Stimulated activated naive B cell treated with anti-CD40 and anti-IgM and Interleukin-4, amounts not matched to agents 10 μg/mL and 1 μg/mL and 100 μg/mL, for 72 hours (primary cell): ENCODE measurements around the gene KLF1.

ENCODE experiments used
- ATAC-seq, 2 donors: fragments of 150-1000 bp; cut with Tn5 transposase; replicated peaks; 2 replicates each; pipeline ENCODE4 v1.10.0; 2021; ENCODE audit warnings: moderate library complexity in 1 of 2
- DNase-seq: peaks from one replicate; pipeline ENCODE4 v3.0.0; 2021
- H3K27ac Mint-ChIP-seq: one replicate; pipeline ENCODE4 v1.8.0; 2022; ENCODE audit warnings: mild to moderate bottlenecking, mixed read lengths
- H3K27me3 Mint-ChIP-seq, 2 donors: one replicate each; pipeline ENCODE4 v1.8.0; 2022; ENCODE audit warnings: mixed read lengths in 2 of 2
- H3K36me3 Mint-ChIP-seq, 2 donors: one replicate each; pipeline ENCODE4 v1.8.0; 2022; ENCODE audit warnings: mixed read lengths in 2 of 2, mild to moderate bottlenecking in 1 of 2
- H3K4me1 Mint-ChIP-seq, 2 donors: one replicate each; pipeline ENCODE4 v1.8.0; 2022; ENCODE audit warnings: mixed read lengths in 2 of 2, mild to moderate bottlenecking in 1 of 2
- H3K4me3 Mint-ChIP-seq, 2 donors: one replicate each; pipeline ENCODE4 v1.8.0; 2022; ENCODE audit warnings: mild to moderate bottlenecking in 2 of 2, mixed read lengths in 2 of 2, moderate library complexity in 1 of 2
- H3K9me3 Mint-ChIP-seq, 2 donors: one replicate each; pipeline ENCODE4 v1.8.0; 2022; ENCODE audit warnings: mixed read lengths in 2 of 2, mild to moderate bottlenecking in 1 of 2

KLF1 gene

GRCh38 chr19:12841094-12841493, 45.9 kb downstream of the KLF1 start:
- ATAC-seq (peak in 1 of 2 donors; percentile 18), DNase-seq (no peak)
- peaks cover 31 to 49% of the 10 kb centered on the region in 2 donors for H3K4me1 Mint-ChIP-seq
- no peaks in the 10 kb centered on the region for H3K36me3 Mint-ChIP-seq
- H3K4me3 Mint-ChIP-seq = peak overlapping the region; percentile 11 to 21
- H3K27me3 Mint-ChIP-seq = peaks cover 75 to 80% of the 10 kb centered on the region in 2 donors
- no peak overlapping the region for H3K27ac Mint-ChIP-seq
- no peaks in the 10 kb centered on the region for H3K9me3 Mint-ChIP-seq

DNA sequence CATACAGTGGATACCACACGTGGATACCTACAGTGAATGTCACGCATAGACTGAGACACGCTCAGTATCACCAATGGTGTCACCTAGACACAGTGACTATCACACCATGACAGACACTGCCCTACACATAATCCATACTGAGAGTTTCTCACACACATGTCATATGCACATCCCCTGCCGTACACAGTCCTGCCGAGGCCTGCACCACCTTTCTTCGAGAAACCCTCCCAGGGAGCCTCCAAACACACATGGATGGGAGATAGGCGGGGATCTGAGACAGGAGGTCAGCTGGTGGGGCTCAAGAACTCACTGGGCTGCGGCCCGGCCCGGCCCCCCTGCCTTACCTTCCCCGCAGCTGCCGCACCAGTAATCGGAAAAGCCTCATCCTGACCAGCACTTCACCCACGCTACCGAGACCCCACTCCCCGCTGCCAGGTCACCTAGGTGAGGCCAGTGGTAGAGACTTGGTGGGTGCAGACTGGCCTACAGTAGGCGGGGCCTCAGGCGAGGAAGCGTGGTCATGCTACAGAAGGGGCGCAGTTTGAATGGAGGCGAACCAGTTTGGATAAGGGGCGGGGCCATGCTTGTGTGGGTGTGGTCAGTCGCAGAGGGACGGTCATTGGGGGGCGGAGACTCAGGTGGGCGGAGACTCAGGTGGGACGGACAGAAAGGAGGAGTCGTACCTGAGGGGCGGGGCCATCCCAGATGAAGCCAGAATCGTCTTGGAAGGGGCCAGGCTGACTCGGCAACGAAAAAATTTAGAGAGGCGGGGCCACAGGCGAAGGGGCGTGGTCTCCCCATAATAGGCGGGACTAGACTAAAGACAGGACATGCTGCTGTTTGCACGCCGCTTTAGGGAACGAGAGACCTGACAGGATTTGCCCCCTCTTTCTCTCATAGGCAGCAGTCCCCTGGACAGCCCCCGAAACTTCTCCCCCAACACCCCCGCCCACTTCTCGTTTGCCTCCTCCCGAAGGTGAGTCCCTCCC, 46.6 kb downstream of the KLF1 start:
- Mint-ChIP-seq H3K4me1 (peaks cover 31 to 51% of the 10 kb centered on the region in 2 donors), H3K27me3 (peaks cover 74 to 86% of the 10 kb centered on the region in 2 donors), H3K36me3 (no peaks in the 10 kb centered on the region), H3K4me3 (peak overlapping the region; percentile 11 to 21), H3K27ac (peak overlapping the region; percentile 60), H3K9me3 (no peaks in the 10 kb centered on the region)
- ATAC-seq (peak; percentile 22 to 31), DNase-seq (peak; percentile 38)

DNA sequence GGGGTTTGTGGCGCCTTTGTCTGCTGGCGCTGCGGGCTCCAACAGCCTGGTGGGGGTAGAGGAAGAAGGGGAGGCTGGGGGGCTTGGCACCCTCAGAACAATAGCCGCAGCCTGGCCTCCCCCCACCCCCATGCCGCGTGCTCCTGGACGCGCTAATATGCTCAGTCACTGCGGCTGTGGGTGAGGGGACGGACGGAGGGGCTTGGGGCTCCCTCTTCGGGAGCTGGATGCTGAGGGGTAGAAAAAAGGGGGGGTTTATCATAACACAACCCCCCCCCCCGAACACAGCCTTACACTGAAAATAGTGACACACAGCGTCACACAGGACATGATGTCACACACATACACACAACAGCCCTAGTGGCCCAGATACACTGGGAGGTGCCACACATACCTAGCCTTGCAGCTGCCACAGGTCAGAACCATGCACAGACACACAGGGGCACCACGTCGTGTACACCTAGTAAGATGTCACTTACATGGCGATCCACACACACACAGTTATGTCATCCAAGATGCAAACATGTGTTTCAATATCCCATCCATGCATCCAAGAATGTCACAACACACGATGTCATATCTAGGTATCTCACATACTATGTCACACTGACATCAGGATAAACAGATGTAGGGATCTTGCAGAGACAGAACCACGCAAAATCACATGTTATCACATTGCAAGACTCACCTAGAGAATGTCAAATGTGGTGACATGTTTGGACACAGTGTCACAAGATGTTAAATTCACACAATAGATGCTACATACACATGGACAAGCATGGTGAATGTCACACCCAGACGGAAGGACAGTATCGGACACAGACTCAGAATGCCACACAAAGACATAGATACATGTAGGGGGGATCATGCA, 47.9 kb downstream of the KLF1 start:
- peak overlapping the region; percentile 39 for H3K27ac Mint-ChIP-seq
- peak in 1 of 2 donors; percentile 29 for ATAC-seq
- peaks cover 33 to 62% of the 10 kb centered on the region in 2 donors for H3K4me1 Mint-ChIP-seq
- peak overlapping the region; percentile 65 to 83 for H3K4me3 Mint-ChIP-seq
- no peaks in the 10 kb centered on the region for H3K9me3 Mint-ChIP-seq
- H3K27me3 Mint-ChIP-seq = peaks cover 78 to 92% of the 10 kb centered on the region in 2 donors
- no peak for DNase-seq
- H3K36me3 Mint-ChIP-seq = peaks cover 0 to 3% of the 10 kb centered on the region in 2 donors

DNA sequence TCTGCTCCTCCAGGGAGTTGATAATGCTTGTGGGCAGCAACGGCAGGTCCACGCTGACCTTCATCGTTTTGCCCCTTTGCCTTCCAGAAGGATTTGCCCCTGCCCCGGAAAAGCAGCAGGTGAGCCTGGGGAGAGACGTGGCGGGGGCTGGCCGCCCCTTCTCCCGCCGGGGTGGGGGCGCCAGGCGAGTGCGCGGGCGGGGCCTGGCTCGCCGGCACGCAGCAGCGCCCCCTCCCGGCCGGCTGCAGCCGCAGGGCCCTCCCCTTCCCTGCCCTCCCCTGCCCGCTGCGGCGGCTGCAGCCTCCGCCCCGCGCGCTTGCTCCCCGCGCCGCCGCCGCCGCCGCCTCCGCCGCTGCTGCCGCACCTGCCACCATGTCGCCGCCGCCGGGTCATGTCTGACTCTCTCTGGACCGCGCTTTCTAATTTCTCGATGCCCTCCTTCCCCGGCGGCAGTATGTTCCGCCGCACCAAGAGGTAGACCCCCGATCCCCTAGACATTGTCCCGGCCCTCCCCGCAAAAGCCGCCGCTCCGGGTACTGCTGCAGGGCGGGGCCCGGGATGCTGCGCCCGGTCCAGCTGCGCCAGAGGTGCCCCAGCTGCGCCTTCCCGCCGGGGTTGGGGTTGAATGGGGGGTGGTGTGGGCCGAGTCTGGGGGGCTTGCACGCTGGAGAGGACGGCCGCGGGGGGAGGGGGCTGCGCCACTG, 48.7 kb downstream of the KLF1 start, which contains the start of gene MAST1:
TSS of gene MAST1 (plus strand) at position 334 of the 704 bp plus-strand sequence. CDS start at position 392, 58 bp downstream.
- H3K4me3 Mint-ChIP-seq = peak within 1 kb of the TSS; percentile 65 to 83
- no peaks in the 10 kb centered on the region for H3K9me3 Mint-ChIP-seq
- H3K4me1 Mint-ChIP-seq = peaks cover 34 to 64% of the 10 kb centered on the region in 2 donors
- H3K27me3 Mint-ChIP-seq = peaks cover 74 to 91% of the 10 kb centered on the region in 2 donors
- ATAC-seq (peak; percentile 65 to 71), DNase-seq (no peak)
- H3K27ac Mint-ChIP-seq = peak within 1 kb of the TSS; percentile 39
- H3K36me3 Mint-ChIP-seq = peaks cover 0 to 3% of the 10 kb centered on the region in 2 donors

DNA sequence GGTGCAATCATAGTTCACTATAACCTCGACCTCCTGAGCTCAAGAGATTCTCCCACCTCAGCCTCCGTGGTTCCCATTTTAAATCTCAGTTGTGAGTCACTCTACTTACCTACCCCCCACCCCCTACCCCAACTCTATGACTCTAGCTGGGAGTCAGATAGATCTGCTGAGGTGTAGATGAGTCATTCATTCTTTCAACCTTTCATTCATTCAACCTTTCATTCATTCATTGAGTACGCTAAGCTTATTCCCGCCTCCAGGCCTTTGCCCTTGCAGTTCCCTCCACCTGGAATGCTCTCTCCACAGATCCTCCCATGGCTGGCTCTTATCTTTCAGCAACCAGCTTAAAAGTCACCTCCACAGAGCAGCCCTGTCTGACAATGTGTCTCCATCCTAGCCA, 49.8 kb downstream of the KLF1 start:
- no peak overlapping the region for H3K4me3 Mint-ChIP-seq
- DNase-seq (no peak), ATAC-seq (no peak)
- H3K4me1 Mint-ChIP-seq = peaks cover 39 to 75% of the 10 kb centered on the region in 2 donors
- H3K36me3 Mint-ChIP-seq = peaks cover 0 to 3% of the 10 kb centered on the region in 2 donors
- no peaks in the 10 kb centered on the region for H3K9me3 Mint-ChIP-seq
- H3K27ac Mint-ChIP-seq = no peak overlapping the region
- H3K27me3 Mint-ChIP-seq = peaks cover 77 to 95% of the 10 kb centered on the region in 2 donors

DNA sequence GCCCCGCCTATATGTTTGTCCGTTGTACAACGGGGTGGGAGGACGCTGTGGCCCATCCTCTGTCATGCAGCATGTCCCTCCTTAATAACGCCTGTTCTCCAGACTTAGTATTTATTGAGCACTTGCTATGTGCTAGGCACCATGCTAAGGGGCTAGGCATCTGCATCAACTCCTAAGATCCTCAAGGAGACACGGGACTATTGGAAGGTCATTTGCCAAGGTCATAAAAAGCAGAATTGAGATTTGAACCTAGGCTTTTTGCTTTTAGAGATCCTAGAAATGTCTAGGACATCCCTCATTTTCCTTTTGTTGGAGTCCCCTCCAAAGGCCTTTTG, 50.5 kb downstream of the KLF1 start:
- no peak overlapping the region for H3K27ac Mint-ChIP-seq
- H3K9me3 Mint-ChIP-seq = peaks cover 0 to 2% of the 10 kb centered on the region in 2 donors
- H3K4me3 Mint-ChIP-seq = no peak overlapping the region
- ATAC-seq (no peak), DNase-seq (no peak)
- peaks cover 0 to 3% of the 10 kb centered on the region in 2 donors for H3K36me3 Mint-ChIP-seq
- peaks cover 77 to 95% of the 10 kb centered on the region in 2 donors for H3K27me3 Mint-ChIP-seq
- H3K4me1 Mint-ChIP-seq = peaks cover 39 to 79% of the 10 kb centered on the region in 2 donors

GRCh38 chr19:12834976-12835757, 51.8 kb downstream of the KLF1 start:
- Mint-ChIP-seq H3K27me3 (peaks cover 76 to 95% of the 10 kb centered on the region in 2 donors), H3K9me3 (peaks cover 0 to 2% of the 10 kb centered on the region in 2 donors), H3K36me3 (peaks cover 0 to 3% of the 10 kb centered on the region in 2 donors), H3K4me3 (no peak overlapping the region), H3K4me1 (peaks cover 33 to 66% of the 10 kb centered on the region in 2 donors), H3K27ac (no peak overlapping the region)
- no peak for DNase-seq
- ATAC-seq = no peak

DNA sequence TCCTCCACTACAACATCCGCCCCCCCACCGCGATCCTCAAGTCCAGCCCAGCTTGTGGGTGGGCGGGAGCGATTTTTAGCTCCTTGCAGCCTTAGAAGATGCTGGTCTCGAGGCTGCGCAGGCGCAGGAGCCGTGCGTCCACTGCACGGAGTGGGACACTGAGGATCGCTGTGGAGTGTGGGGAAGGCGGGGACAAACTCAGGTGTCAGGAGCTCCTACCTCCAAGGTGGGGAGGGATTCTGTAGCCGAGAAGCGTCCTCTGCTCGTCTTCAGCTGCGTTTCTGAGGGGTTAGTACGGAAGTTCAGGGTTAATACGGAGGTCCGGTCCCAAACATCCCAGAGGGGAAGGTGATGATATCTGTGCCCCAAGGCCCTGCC, 52.4 kb downstream of the KLF1 start, which contains the start of gene RTBDN:
TSS of gene RTBDN (minus strand) at position 14 of the 378 bp plus-strand sequence. CDS start 4,600 bp downstream, outside the sequence.
- peaks cover 0 to 3% of the 10 kb centered on the region in 2 donors for H3K36me3 Mint-ChIP-seq
- peak within 1 kb of the TSS; percentile 87 for H3K27ac Mint-ChIP-seq
- peaks cover 78 to 95% of the 10 kb centered on the region in 2 donors for H3K27me3 Mint-ChIP-seq
- peak within 1 kb of the TSS; percentile 67 to 73 for H3K4me3 Mint-ChIP-seq
- ATAC-seq (no peak), DNase-seq (no peak)
- peaks cover 32 to 65% of the 10 kb centered on the region in 2 donors for H3K4me1 Mint-ChIP-seq
- H3K9me3 Mint-ChIP-seq = peaks cover 0 to 2% of the 10 kb centered on the region in 2 donors
